GM08714 (cell line): Measurements from ENCODE around the gene GTF2I.
"Not testable (repeated sequence)": the region's sequence is repeated elsewhere in the genome, so short reads cannot be mapped to it uniquely, and the experiment has no call there.

Experiments used
- H3K4me3 ChIP-seq: fragments of 200-500 bp; sonication (Bioruptor generic); 2 replicates; pipeline ENCODE4 v1.5.1; 2014; ENCODE audit warnings: mild to moderate bottlenecking, low read length, inconsistent platforms
- ZNF274 ChIP-seq: IDR thresholded peaks from 2 replicates; pipeline ENCODE4 v1.6.1; 2012; ENCODE audit warnings: mild to moderate bottlenecking, low read depth, low read length

The GTF2I gene

GRCh38 chr7:74672343-74672915 lies 14.9 kb downstream of the GTF2I start:
- no peak overlapping the region for H3K4me3 ChIP-seq
- TF ChIP-seq ZNF274, result no peak

GRCh38 chr7:74674166-74674565 lies 16.6 kb downstream of the GTF2I start:
- H3K4me3 ChIP-seq, result no peak overlapping the region
- no peak for TF ChIP-seq ZNF274

GRCh38 chr7:74682829-74683228 lies 25.3 kb downstream of the GTF2I start:
- H3K4me3 ChIP-seq, result no peak overlapping the region
- TF ChIP-seq ZNF274, result no peak

- no peak for TF ChIP-seq ZNF274
- no peak overlapping the region for H3K4me3 ChIP-seq
Measured at GRCh38 chr7:74683799-74684198, 26.3 kb downstream of the GTF2I start.

- no peak overlapping the region for H3K4me3 ChIP-seq
- no peak for TF ChIP-seq ZNF274
Measured at GRCh38 chr7:74684473-74684872, 27.0 kb downstream of the GTF2I start.

- TF ChIP-seq ZNF274, result no peak
- no peak overlapping the region for H3K4me3 ChIP-seq
Measured at GRCh38 chr7:74684921-74685320, 27.4 kb downstream of the GTF2I start.

- TF ChIP-seq ZNF274, result no peak
- no peak overlapping the region for H3K4me3 ChIP-seq
Measured at GRCh38 chr7:74690474-74690873, 33.0 kb downstream of the GTF2I start.

- not testable (repeated sequence) for H3K4me3 ChIP-seq
Measured at GRCh38 chr7:74704419-74704818, 46.9 kb downstream of the GTF2I start.

GRCh38 chr7:74707238-74707637 lies 49.7 kb downstream of the GTF2I start:
- H3K4me3 ChIP-seq, result no peak overlapping the region
- no peak for TF ChIP-seq ZNF274

- no peak for TF ChIP-seq ZNF274
- no peak overlapping the region for H3K4me3 ChIP-seq
Measured at GRCh38 chr7:74708569-74709275, 51.2 kb downstream of the GTF2I start.

GRCh38 chr7:74709880-74710671 lies 52.6 kb downstream of the GTF2I start:
- no peak overlapping the region for H3K4me3 ChIP-seq
- TF ChIP-seq ZNF274, result no peak

- TF ChIP-seq ZNF274, result no peak
- no peak overlapping the region for H3K4me3 ChIP-seq
Measured at GRCh38 chr7:74713567-74713966, 56.0 kb downstream of the GTF2I start.

GRCh38 chr7:74717889-74718288 lies 60.4 kb downstream of the GTF2I start:
- no peak for TF ChIP-seq ZNF274
- H3K4me3 ChIP-seq, result no peak overlapping the region

GRCh38 chr7:74718336-74718735 lies 60.8 kb downstream of the GTF2I start:
- no peak overlapping the region for H3K4me3 ChIP-seq
- no peak for TF ChIP-seq ZNF274

GRCh38 chr7:74722153-74722552 lies 64.6 kb downstream of the GTF2I start:
- no peak overlapping the region for H3K4me3 ChIP-seq
- no peak for TF ChIP-seq ZNF274
